Breast epithelium (tissue), 4 donors: ENCODE results near the gene PSG4. TPM values are rescaled to one million over a fixed set of nuclear protein-coding genes. Genes with fewer than 3 reads are reported as not detected.
"Not testable (repeated sequence)": the region's sequence is repeated elsewhere in the genome, so short reads cannot be mapped to it uniquely, and the experiment has no call there.

Experiments used
- DNase-seq, 2 donors: peaks; one replicate each; pipeline ENCODE4 v3.0.0-alpha.2; 2019; ENCODE audit warnings: low spot score in 2 of 2
- H3K27ac ChIP-seq, 2 donors: fragments of 200-600 bp; sonication (generic) in 1 of 2; one replicate each; pipeline ENCODE4 v1.5.1; 2016 to 2019; ENCODE audit warnings: mild to moderate bottlenecking in 1 of 2
- H3K27me3 ChIP-seq, 2 donors: fragments of 200-600 bp; sonication (generic) in 1 of 2; one replicate each; pipeline versions ENCODE4 v1.5.1 to v1.6.0; 2017 to 2019; ENCODE audit warnings: control low read depth in 1 of 2, mild to moderate bottlenecking in 1 of 2
- H3K36me3 ChIP-seq: fragments of 200-600 bp; one replicate; pipeline ENCODE4 v1.5.1; 2019
- H3K4me1 ChIP-seq, 2 donors: fragments of 200-600 bp; sonication (generic); one replicate each; pipeline ENCODE4 v1.5.1; 2016 to 2019; ENCODE audit warnings: control low read depth in 1 of 2
- H3K4me3 ChIP-seq, 3 donors: fragments of 200-600 bp; sonication (generic); 1 replicate in 2 of 3; 2 replicates in 1 of 3; pipeline ENCODE4 v1.5.1; 2016 to 2019; ENCODE audit warnings: mild to moderate bottlenecking in 3 of 3, moderate library complexity in 2 of 3
- H3K9me3 ChIP-seq, 2 donors: fragments of 200-600 bp; sonication (generic) in 1 of 2; one replicate each; pipeline ENCODE4 v1.5.1; 2016 to 2019; ENCODE audit warnings: control low read depth in 1 of 2
- POLR2A ChIP-seq: fragments of 450-650 bp; IDR thresholded peaks from one replicate; pipeline ENCODE4 v1.6.1; 2016; ENCODE audit warnings: antibody characterized with exemption, mild to moderate bottlenecking, moderate library complexity
- POLR2AphosphoS5 ChIP-seq, 3 donors: sonication (generic); formaldehyde crosslinking; IDR thresholded peaks; one replicate each; pipeline ENCODE4 v1.6.1; 2017; ENCODE audit warnings: antibody characterized with exemption in 3 of 3
- intact Hi-C: fragments of 100-400 bp; cut with DNase I; formaldehyde crosslinking; loops from one replicate; pipeline ENCODE4 v1.15.1; 2023; ENCODE audit warnings: low total_unique reads
- total RNA-seq, 3 donors: library from RNA; depleted of rRNA; stranded (reverse); fragments of >200 nt; gene quantifications; one replicate each; pipeline ENCODE4 v1.1.0, GENCODE V29; 2016
- TF ChIP-seq, protein P1 (sequence below), 3 donors: fragments of 450-650 bp; IDR thresholded peaks; one replicate each; pipeline ENCODE4 v1.5.1; 2016 to 2017; ENCODE audit warnings: antibody characterized with exemption in 3 of 3, mild to moderate bottlenecking in 3 of 3, moderate library complexity in 3 of 3

Gene PSG4
- 1 to 10 TPM in 1 of 3 donors, not detected in 2; 2.3 TPM for total RNA-seq

- H3K9me3 ChIP-seq, result not testable (repeated sequence)
Measured at GRCh38 chr19:43205471-43206105, at the start of gene PSG4. TSS of gene PSG4 (minus strand) at chr19:43205638. CDS start at chr19:43205536, 102 bp downstream.

DNA sequence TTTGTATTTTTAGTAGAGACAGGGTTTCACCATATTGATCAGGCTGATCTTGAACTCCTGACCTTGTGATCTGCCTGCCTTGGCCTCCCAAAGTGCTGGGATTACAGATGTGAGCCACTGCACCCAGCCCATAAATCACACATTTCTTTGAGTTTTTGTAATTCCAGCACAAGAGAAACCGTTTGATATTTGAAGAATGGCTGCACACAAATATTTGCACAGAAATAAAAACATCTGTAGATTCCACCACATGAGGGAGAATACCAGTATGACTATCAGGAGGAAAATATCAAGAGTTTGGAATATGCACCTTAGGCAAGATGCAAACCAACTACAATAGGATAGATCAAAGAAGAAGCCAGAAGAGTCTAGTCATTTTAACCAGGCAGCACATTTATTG lies 46.0 kb upstream of the PSG4 start:
- H3K36me3 ChIP-seq, H3K4me1 ChIP-seq, H3K4me3 ChIP-seq, H3K9me3 ChIP-seq, intact Hi-C loops, H3K27ac ChIP-seq, DNase-seq, H3K27me3 ChIP-seq: not testable (repeated sequence)

More at GRCh38 chr19:43205471-43206105, at the start of gene PSG4:
- intact Hi-C loops, H3K4me3 ChIP-seq, H3K27me3 ChIP-seq, H3K4me1 ChIP-seq, H3K27ac ChIP-seq, H3K36me3 ChIP-seq, DNase-seq: not testable (repeated sequence)

DNA sequence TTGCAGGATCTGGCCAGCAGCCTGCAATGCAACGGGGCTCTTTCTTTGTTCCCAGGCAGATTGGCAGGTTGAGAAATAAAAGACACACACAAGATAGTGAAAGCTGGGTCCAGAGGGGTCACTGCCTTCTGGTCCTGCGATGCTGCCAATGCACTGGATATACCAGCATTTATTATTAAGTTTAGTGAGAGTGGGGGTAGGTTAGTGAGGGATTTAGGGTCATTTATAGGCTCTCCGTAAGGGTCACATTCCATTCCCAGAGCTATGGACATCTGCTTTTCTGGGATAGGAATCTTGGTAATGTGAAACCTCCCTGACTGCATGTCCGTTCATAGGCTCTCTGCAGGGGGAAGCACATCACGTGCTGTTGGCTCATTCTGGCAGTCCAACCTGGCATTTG lies 44.9 kb upstream of the PSG4 start:
- H3K27me3 ChIP-seq, H3K4me3 ChIP-seq, H3K27ac ChIP-seq, DNase-seq, H3K36me3 ChIP-seq, H3K9me3 ChIP-seq, H3K4me1 ChIP-seq, intact Hi-C loops: not testable (repeated sequence)

- H3K27ac ChIP-seq, H3K4me1 ChIP-seq, H3K4me3 ChIP-seq, H3K27me3 ChIP-seq, H3K9me3 ChIP-seq, intact Hi-C loops, H3K36me3 ChIP-seq, DNase-seq: not testable (repeated sequence)
Measured at GRCh38 chr19:43248635-43249002, 43.2 kb upstream of the PSG4 start.

DNA sequence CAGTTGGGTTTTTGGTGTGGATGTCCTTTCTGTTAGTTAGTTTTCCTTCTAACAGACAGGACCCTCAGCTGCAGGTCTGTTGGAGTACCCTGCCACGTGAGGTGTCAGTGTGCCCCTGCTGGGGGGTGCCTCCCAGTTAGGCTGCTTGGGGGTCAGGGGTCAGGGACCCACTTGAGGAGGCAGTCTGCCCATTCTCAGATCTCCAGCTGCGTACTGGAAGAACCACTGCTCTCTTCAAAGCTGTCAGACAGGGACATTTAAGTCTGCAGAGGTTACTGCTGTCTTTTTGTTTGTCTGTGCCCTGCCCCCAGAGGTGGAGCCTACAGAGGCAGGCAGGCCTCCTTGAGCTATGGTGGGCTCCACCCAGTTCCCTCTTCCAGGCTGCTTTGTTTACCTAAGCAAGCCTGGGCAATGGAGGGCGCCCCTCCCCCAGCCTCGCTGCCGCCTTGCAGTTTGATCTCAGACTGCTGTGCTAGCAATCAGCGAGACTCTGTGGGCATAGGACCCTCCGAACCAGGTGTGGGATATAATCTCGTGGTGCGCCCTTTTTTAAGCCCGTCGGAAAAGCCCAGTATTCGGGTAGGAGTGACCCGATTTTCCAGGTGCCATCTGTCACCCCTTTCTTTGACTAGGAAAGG lies 41.9 kb upstream of the PSG4 start:
- H3K4me1 ChIP-seq, H3K27me3 ChIP-seq, H3K36me3 ChIP-seq, H3K27ac ChIP-seq, H3K4me3 ChIP-seq, DNase-seq, H3K9me3 ChIP-seq, intact Hi-C loops: not testable (repeated sequence)

- intact Hi-C loops, H3K27ac ChIP-seq, H3K4me1 ChIP-seq, H3K4me3 ChIP-seq, DNase-seq, H3K27me3 ChIP-seq, H3K9me3 ChIP-seq, H3K36me3 ChIP-seq: not testable (repeated sequence)
Measured at GRCh38 chr19:43245848-43246247, 40.4 kb upstream of the PSG4 start.

- H3K27me3 ChIP-seq, H3K4me3 ChIP-seq, H3K36me3 ChIP-seq, DNase-seq, H3K9me3 ChIP-seq, H3K4me1 ChIP-seq, intact Hi-C loops, H3K27ac ChIP-seq: not testable (repeated sequence)
Measured at GRCh38 chr19:43242211-43242610, 36.8 kb upstream of the PSG4 start.

GRCh38 chr19:43238213-43238612 lies 32.8 kb upstream of the PSG4 start:
- H3K27me3 ChIP-seq, H3K27ac ChIP-seq, H3K36me3 ChIP-seq, H3K4me1 ChIP-seq, DNase-seq, H3K4me3 ChIP-seq, H3K9me3 ChIP-seq, intact Hi-C loops: not testable (repeated sequence)

DNA sequence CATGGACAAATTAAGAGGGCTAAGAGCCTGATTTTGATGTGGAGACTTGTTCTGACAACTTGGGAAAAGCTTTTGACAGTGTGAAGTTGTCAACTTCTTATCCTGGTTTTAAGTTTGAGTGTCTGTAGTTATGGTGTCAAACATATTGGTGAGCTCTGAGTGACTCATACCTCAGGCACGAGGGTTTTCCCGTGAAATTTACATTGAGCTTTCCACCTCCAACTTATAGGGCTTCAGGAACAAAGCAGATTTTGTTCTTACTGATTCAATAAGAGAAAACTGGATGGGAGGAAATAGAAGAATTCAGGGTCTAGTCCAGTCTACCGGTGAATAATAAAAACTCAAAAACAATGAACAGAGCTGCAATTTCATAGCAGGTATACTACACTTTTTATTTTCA lies 30.2 kb upstream of the PSG4 start:
- H3K4me1 ChIP-seq, H3K4me3 ChIP-seq, intact Hi-C loops, DNase-seq, H3K27ac ChIP-seq, H3K36me3 ChIP-seq, H3K27me3 ChIP-seq, H3K9me3 ChIP-seq: not testable (repeated sequence)

- no peaks in the 10 kb centered on the region for H3K27me3 ChIP-seq
- H3K36me3 ChIP-seq, result no peaks in the 10 kb centered on the region
- peaks cover 0 to 29% of the 10 kb centered on the region in 2 donors for H3K9me3 ChIP-seq
- no peak for DNase-seq
- TF ChIP-seq POLR2AphosphoS5 (IDR thresholded peaks at IDR 0.05), result no peak
- no peak for TF ChIP-seq POLR2A
- TF ChIP-seq, protein P1, sequence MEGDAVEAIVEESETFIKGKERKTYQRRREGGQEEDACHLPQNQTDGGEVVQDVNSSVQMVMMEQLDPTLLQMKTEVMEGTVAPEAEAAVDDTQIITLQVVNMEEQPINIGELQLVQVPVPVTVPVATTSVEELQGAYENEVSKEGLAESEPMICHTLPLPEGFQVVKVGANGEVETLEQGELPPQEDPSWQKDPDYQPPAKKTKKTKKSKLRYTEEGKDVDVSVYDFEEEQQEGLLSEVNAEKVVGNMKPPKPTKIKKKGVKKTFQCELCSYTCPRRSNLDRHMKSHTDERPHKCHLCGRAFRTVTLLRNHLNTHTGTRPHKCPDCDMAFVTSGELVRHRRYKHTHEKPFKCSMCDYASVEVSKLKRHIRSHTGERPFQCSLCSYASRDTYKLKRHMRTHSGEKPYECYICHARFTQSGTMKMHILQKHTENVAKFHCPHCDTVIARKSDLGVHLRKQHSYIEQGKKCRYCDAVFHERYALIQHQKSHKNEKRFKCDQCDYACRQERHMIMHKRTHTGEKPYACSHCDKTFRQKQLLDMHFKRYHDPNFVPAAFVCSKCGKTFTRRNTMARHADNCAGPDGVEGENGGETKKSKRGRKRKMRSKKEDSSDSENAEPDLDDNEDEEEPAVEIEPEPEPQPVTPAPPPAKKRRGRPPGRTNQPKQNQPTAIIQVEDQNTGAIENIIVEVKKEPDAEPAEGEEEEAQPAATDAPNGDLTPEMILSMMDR (IDR thresholded peaks at IDR 0.05), result no peak
- no peaks in the 10 kb centered on the region for H3K4me1 ChIP-seq
- no peak overlapping the region for H3K4me3 ChIP-seq
- intact Hi-C loops, result no loop called here
- H3K27ac ChIP-seq, result no peak overlapping the region
Measured at GRCh38 chr19:43229315-43229714, 23.9 kb upstream of the PSG4 start.

GRCh38 chr19:43228730-43229129 lies 23.3 kb upstream of the PSG4 start:
- H3K27me3 ChIP-seq, H3K36me3 ChIP-seq, H3K27ac ChIP-seq, intact Hi-C loops, H3K4me3 ChIP-seq, H3K4me1 ChIP-seq, DNase-seq: not testable (repeated sequence)
- H3K9me3 ChIP-seq, result peaks cover 0 to 29% of the 10 kb centered on the region in 2 donors

- H3K4me3 ChIP-seq, H3K27ac ChIP-seq, DNase-seq, H3K4me1 ChIP-seq, H3K36me3 ChIP-seq, H3K27me3 ChIP-seq, intact Hi-C loops: not testable (repeated sequence)
- peaks cover 0 to 29% of the 10 kb centered on the region in 2 donors for H3K9me3 ChIP-seq
Measured at GRCh38 chr19:43226986-43227385, 21.5 kb upstream of the PSG4 start.
